ENCODE data around the gene CYGB.
"Not testable (repeated sequence)": the region's sequence is repeated elsewhere in the genome, so short reads cannot be mapped to it uniquely, and the experiment has no call there.

The CYGB gene

DNA sequence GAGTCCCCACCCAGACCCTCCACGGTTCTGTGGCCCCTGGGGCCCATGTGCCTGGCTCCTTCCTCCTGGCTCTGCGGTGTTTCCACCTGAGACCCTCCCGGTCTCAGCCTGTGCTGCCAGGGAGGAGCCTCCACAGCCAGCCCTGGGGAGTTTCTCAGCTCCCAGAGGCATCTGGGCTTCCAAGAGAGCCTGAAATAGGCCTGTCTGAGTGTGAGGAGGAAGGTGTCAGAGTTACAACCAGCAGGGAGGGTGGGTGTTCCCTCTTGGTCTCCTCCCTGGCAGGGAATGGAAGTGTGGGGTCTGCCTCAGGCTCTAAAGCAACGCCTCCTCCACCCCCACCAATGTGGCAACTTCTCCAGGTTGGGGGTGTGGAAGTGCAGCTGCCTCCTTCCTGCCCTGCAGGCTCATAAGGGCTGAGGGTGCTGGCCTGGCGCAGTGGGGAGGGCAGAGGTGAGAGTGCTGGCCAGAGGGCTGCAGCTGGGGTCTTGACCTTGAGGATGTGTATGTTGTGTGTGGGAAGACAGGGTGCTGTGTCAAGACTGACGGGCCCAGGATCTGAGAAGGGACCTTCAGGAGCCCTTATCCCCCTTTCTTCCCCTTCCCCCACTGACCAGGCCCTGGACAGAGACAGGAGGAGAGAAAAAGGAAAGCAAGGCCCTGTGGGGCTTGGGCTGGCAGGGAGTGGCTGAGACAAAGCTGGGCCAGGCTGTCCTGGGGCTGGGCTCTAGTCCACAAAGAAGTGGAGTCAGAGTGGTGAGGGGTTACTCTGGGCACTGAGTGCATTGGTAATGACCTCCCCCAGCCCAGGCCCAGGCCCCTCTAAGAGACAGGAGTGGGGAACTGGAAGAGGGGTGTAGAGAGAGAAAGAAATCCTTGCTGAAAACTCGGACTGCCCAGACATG is 2.4 kb downstream of the CYGB start:
- Histone ChIP-seq H3K9me3 (ENCODE audit: low read length) (no peaks in the 10 kb centered on the region), H3K36me3 (ENCODE audit: insufficient read depth, low read length) (no peaks in the 10 kb centered on the region), H3K27me3 (ENCODE audit: insufficient read depth, low read length) (peaks cover 42% of the 10 kb centered on the region), H2AFZ (ENCODE audit: low read depth, low read length) (no peak overlapping the region), H3K4me3 (ENCODE audit: low read length) (no peak overlapping the region), H3K4me1 (ENCODE audit: insufficient read depth, low read length) (peaks cover 23% of the 10 kb centered on the region)

DNA sequence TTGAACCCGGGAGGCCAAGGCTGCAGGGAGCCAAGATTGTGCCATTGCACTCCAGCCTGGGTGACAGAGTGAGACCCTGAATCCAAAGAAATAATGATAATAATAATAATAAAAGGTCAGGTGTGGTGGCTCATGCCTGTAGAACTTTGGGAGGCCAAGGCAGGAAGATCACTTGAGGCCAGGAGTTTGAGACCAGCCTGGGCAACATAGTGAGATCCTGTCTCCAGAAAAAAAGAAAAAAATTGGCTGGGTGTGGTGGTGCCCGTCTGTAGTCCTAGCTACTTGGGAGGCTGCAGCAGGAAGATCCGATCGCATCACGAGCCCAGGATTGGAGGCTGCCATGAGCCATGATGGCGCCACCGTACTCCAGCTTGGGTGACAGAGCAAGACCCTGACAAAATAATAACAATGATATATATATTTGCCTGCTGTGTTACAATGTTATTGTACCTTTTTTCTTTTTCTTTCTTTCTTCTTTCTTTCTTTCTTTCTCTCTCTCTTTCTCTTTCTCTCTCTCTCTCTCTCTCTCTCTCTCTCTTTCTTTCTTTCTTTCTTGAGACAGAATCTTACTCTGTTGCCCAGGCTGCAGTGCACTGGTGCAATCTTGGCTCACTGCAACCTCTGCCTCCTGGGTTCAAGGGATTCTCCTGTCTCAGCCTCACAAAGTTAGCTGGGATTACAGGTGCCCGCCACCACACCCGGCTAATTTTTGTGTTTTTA is 3.7 kb downstream of the CYGB start:
- not testable (repeated sequence) for H3K9me3 ChIP-seq (ENCODE audit: low read length); H3K36me3 ChIP-seq (ENCODE audit: insufficient read depth, low read length); H3K4me3 ChIP-seq (ENCODE audit: low read length); H2AFZ ChIP-seq (ENCODE audit: low read depth, low read length)
- Histone ChIP-seq H3K27me3 (ENCODE audit: insufficient read depth, low read length) (peaks cover 32% of the 10 kb centered on the region), H3K4me1 (ENCODE audit: insufficient read depth, low read length) (peaks cover 29% of the 10 kb centered on the region)

DNA sequence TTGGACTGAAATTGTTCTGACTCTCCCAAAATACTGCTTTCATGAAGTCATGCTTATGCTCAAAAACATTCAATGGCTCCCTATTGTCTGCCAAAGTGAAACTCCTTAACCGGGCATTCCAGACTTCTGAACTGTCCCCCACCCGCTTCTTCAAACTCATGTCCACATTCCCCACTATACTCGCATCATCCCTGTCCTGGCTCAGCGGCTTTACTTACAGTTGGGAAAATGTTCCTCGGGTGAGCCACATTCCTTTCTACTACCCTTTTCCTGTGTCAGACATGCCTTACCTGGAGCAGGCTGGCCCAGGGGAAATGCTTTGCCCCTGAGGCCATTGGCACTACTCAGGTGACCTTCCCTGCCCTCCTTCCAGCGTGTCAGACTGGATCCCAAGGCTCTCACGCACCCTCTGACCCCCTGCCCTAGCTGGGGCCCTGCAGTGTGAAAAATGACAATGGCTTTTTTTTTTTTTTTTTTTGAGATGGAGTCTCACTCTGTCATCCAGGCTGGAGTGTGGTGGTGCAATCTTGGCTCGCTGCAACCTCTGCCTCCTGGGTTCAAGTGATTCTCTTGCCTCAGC is 5.3 kb downstream of the CYGB start:
- Histone ChIP-seq H2AFZ (ENCODE audit: low read depth, low read length) (no peak overlapping the region), H3K36me3 (ENCODE audit: insufficient read depth, low read length) (no peaks in the 10 kb centered on the region), H3K4me1 (ENCODE audit: insufficient read depth, low read length) (peaks cover 26% of the 10 kb centered on the region), H3K9me3 (ENCODE audit: low read length) (no peaks in the 10 kb centered on the region), H3K27me3 (ENCODE audit: insufficient read depth, low read length) (peaks cover 21% of the 10 kb centered on the region), H3K4me3 (ENCODE audit: low read length) (no peak overlapping the region)

DNA sequence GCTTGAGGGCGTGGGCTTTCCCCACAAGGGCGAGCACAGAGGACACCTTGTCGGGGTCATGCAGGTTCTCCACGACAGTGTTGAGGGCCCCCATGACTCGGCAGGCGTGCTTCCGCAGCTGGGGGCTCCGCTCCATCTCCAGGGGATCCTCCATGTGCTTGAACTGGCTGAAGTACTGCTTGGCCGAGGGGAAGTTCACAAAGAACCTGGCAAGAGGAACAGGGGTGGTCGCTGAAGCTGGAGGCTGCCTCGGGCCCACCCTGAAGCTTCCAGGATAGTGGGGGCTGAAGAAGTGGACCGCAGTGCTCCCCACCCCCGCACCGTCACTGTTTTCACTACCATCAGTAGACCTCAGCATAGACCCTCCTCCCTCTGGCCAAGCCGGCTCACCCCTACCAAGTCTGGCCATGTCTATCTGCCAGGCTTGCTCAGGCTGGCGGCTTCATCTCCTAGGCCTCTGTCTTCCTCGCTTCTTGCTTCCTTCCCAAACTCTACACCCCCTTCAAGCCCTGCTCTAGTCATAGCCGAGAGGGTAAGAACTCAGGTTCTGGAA is 5.9 kb downstream of the CYGB start:
- Histone ChIP-seq H2AFZ (ENCODE audit: low read depth, low read length) (no peak overlapping the region), H3K27me3 (ENCODE audit: insufficient read depth, low read length) (peaks cover 15% of the 10 kb centered on the region), H3K4me3 (ENCODE audit: low read length) (no peak overlapping the region), H3K36me3 (ENCODE audit: insufficient read depth, low read length) (no peaks in the 10 kb centered on the region), H3K4me1 (ENCODE audit: insufficient read depth, low read length) (peaks cover 26% of the 10 kb centered on the region), H3K9me3 (ENCODE audit: low read length) (no peaks in the 10 kb centered on the region)

DNA sequence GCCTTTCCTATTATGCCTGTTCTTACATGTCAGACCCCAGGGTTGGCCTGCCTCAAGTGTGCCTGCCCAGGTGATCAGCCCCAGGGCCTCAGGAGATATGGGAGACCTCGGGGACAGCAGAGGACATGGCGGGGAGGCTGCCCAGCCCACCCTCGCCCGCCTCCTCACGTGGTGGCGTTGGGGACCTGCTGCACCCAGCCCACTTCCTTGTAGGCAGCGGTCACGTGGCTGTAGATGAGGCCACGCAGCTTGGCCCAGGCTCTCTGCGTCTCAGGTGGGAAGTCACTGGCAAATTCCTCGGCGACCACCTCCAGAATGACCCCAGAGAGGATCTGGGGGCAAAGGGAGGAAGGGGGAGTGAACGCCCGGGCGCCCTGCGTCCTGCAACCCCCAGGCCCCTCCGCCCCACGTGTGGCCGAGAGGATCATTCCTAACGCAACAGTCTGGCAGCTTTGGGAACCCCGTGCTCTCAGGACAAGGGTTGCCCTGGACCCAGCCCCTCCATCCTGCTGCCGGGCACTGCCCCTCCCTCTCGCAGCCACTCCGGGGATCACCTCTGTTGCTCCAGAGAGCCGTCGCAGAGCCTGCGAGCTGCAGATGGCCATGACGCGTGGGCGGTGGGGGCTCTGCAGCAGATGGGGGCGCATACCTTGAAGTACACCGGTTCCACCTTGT is 6.6 kb downstream of the CYGB start:
- peaks cover 9% of the 10 kb centered on the region for H3K27me3 ChIP-seq (ENCODE audit: insufficient read depth, low read length)
- H3K9me3 ChIP-seq (ENCODE audit: low read length): no peaks in the 10 kb centered on the region
- H2AFZ ChIP-seq (ENCODE audit: low read depth, low read length): no peak overlapping the region
- no peaks in the 10 kb centered on the region for H3K36me3 ChIP-seq (ENCODE audit: insufficient read depth, low read length)
- peaks cover 26% of the 10 kb centered on the region for H3K4me1 ChIP-seq (ENCODE audit: insufficient read depth, low read length)
- H3K4me3 ChIP-seq (ENCODE audit: low read length): no peak overlapping the region

DNA sequence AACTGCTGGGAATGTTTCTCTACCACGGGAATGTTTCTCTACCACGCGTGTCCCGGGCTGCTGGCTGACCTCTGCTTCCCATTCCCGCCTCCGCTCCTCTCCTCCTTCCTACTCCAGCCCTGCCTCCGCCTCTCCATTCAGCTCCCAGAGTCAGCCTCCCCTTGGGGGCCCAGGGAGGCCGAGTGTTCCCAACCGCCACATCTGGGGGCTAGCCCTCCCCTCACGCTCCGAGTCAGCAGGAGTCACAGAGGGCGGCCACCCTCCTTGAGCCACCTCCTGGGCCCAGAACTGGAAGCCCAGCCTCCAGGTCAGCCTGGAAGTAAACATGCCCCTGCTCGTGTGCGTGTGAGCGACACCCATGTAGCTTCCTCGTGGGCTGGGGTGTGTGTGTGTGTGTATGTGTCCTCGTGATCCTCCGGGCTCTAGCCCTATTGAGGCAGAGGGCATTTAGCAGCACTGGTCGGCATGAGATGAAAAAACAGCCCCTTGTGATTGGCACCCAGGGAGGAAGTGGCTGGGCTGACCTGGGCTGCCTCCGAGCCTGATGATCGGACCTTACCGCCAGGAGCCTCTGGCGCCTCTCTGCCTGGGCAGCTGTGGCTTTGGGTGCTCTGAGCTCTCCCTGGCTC is 7.3 kb downstream of the CYGB start:
- Histone ChIP-seq H3K27me3 (ENCODE audit: insufficient read depth, low read length) (peaks cover 2% of the 10 kb centered on the region), H3K4me1 (ENCODE audit: insufficient read depth, low read length) (peaks cover 24% of the 10 kb centered on the region), H3K36me3 (ENCODE audit: insufficient read depth, low read length) (no peaks in the 10 kb centered on the region), H3K9me3 (ENCODE audit: low read length) (no peaks in the 10 kb centered on the region), H2AFZ (ENCODE audit: low read depth, low read length) (no peak overlapping the region), H3K4me3 (ENCODE audit: low read length) (no peak overlapping the region)

DNA sequence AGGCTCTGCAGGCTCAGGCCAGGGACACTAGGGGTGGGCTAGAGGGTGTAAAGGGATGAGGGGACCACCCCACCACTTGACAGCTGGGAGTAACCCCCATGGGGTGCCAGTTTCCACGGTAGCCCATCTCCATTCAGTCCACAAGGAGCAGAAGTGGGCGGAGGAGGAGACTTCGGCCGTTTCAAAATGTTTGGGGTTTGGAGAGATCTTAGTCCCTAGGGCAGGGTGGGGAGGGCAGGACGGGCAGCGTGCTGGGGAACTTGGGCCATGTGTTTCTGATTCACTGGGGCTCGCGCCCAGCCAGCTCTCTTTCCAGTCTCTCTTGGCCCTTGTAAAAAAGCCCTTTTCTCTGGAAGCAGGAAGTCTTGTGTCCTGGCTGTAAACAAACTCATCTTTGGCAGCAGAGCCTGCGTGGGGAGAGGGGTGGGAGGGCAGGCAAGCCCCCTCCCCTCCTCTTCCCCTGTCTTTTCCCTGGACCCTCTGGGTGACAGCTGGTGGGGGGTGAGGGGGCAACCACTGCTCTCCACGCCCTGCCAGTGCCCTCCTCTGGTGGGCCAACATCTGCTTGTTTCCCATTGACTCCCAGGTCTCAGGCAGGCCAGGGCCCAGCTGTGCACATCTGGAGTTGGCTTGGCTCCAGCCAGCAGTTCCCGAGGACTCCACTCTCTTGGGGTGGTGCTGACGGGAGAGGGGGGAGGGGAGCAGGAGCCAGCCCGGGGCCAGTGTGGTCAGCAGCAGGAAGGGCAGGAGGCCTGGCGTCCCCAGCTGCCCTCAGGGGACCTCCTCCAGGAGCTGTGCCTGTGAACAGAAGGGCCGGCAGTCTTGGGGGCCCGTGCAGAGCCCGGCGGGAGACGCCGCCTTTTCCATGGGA is 8.1 kb downstream of the CYGB start:
- no peak overlapping the region for H2AFZ ChIP-seq (ENCODE audit: low read depth, low read length)
- no peaks in the 10 kb centered on the region for H3K27me3 ChIP-seq (ENCODE audit: insufficient read depth, low read length)
- peaks cover 21% of the 10 kb centered on the region for H3K4me1 ChIP-seq (ENCODE audit: insufficient read depth, low read length)
- no peak overlapping the region for H3K4me3 ChIP-seq (ENCODE audit: low read length)
- H3K36me3 ChIP-seq (ENCODE audit: insufficient read depth, low read length): no peaks in the 10 kb centered on the region
- H3K9me3 ChIP-seq (ENCODE audit: low read length): no peaks in the 10 kb centered on the region

DNA sequence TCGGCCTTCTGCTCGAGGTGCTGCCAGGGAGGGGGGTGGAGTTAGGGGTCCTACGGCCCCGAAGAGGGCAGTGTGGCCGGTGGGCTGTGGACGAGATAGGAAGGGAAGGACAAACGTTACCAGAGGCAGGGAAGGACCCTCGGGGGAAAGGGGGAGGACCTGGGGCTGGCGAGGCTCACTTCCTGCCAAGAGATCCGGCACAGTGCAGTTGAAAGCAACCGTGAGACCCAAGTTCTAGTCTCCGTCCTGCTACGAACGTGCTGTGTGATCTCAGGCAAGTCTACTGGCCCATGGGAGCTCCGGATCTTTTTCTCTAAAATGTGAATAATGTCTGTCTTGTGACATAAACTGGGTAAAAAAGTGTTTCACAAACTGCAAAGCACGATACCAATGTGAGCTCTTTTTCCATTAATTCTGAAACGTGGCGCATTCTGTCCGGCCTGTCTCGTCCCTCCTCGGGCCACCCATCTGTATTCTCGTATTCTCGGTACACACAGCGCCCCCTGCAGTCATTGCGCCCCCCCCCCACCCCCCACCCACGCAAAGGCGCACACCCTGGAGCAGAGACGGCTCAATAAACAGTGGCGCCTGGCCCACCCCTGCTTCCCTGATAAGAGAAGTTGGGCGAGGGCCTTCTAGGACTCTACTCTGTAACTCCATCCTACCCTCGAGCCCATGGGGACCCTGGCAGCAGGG is 8.8 kb downstream of the CYGB start:
- H3K4me3 ChIP-seq (ENCODE audit: low read length): no peak overlapping the region
- H2AFZ ChIP-seq (ENCODE audit: low read depth, low read length): no peak overlapping the region
- peaks cover 21% of the 10 kb centered on the region for H3K4me1 ChIP-seq (ENCODE audit: insufficient read depth, low read length)
- no peaks in the 10 kb centered on the region for H3K27me3 ChIP-seq (ENCODE audit: insufficient read depth, low read length)
- no peaks in the 10 kb centered on the region for H3K36me3 ChIP-seq (ENCODE audit: insufficient read depth, low read length)
- no peaks in the 10 kb centered on the region for H3K9me3 ChIP-seq (ENCODE audit: low read length)

DNA sequence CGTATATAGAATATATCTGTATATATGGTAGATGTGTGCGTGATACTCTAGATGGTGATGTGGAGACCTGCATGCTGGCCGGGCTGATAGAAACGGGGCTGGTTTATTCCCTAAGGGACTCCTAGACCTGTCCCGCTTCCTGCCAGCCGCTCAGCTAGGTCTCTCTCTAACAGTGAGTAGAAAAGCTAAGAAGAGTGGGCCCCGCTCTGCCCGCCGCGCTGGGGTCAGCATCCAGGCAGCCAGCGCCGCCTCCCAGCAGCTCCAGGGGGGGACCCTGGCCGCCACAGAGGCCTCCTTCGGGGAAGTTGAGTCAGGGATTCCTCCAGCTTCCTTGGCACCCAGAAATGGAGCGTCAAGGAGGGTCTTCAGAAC is 9.4 kb downstream of the CYGB start:
- H3K9me3 ChIP-seq (ENCODE audit: low read length): no peaks in the 10 kb centered on the region
- H3K4me3 ChIP-seq (ENCODE audit: low read length): no peak overlapping the region
- H3K36me3 ChIP-seq (ENCODE audit: insufficient read depth, low read length): no peaks in the 10 kb centered on the region
- H2AFZ ChIP-seq (ENCODE audit: low read depth, low read length): no peak overlapping the region
- H3K27me3 ChIP-seq (ENCODE audit: insufficient read depth, low read length): no peaks in the 10 kb centered on the region
- H3K4me1 ChIP-seq (ENCODE audit: insufficient read depth, low read length): peaks cover 23% of the 10 kb centered on the region

DNA sequence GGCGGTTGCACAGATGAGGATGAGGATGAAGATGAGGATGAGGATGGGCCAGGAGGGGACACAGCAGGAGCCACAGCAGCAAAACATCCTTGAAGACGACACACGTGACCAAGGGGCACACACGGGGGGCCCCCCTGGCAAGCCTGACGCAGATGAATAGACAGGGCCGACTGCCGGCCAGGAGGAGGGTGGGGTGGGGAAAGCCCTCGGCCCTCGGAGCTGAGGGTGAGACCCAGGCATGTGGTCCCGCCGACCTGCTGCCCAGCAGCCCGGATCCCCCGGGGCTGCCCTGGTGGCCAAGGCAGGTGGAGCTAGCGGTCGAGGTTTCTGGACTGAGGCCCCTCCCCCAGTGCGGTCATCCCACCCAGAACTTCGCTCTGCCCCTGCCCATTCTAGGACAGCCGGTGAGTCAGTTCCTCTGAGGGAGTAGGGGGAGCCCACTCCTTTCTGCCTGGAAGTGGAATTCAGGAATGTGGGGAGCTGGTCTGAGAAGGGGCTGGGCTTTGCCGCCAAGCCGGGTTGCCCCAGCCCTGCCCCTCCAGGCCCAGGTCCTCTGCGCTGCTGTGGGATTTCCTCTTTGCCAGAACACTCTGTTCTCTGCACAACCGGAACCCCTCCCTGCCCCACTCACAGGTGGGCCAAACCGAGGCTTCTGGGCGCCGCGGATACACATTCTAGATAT is 9.9 kb downstream of the CYGB start:
- Histone ChIP-seq H3K9me3 (ENCODE audit: low read length) (no peaks in the 10 kb centered on the region), H3K4me1 (ENCODE audit: insufficient read depth, low read length) (peaks cover 23% of the 10 kb centered on the region), H3K4me3 (ENCODE audit: low read length) (no peak overlapping the region), H2AFZ (ENCODE audit: low read depth, low read length) (no peak overlapping the region), H3K27me3 (ENCODE audit: insufficient read depth, low read length) (no peaks in the 10 kb centered on the region), H3K36me3 (ENCODE audit: insufficient read depth, low read length) (no peaks in the 10 kb centered on the region)

DNA sequence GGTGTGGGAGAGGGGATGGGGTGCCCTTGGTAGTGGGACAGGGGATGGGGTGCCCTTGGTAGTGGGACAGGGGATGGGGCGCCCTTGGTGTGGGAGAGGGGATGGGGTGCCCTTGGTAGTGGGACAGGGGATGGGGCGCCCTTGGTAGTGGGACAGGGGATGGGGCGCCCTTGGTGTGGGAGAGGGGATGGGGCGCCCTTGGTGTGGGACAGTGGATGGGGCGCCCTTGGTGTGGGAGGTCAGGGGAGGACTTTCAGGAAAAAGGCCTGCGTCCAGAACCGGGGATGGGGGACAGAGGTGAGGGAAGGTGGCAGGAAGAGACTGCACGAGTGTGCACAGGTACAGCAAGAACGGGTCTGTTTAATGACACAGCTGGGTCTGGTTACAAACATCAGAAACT is 10.5 kb downstream of the CYGB start:
- not testable (repeated sequence) for H3K27me3 ChIP-seq (ENCODE audit: insufficient read depth, low read length); H2AFZ ChIP-seq (ENCODE audit: low read depth, low read length); H3K9me3 ChIP-seq (ENCODE audit: low read length); H3K36me3 ChIP-seq (ENCODE audit: insufficient read depth, low read length); H3K4me3 ChIP-seq (ENCODE audit: low read length)
- H3K4me1 ChIP-seq (ENCODE audit: insufficient read depth, low read length): peaks cover 23% of the 10 kb centered on the region
